ENCODE measurements around the gene DKC1. TPM values are rescaled to one million over a fixed set of nuclear protein-coding genes. Genes with fewer than 3 reads are reported as not detected.

Gene DKC1
- total and polyA plus RNA-seq, 8 donors, result 5.8 to 113 (median 26.1) TPM

- Histone ChIP-seq H3K4me3 (no peak overlapping the region), H3K4me1 (peaks cover 0 to 19% (median 2%) of the 10 kb centered on the region in 4 donors), H3K27me3 (no peaks in the 10 kb centered on the region), H3K36me3 (no peaks in the 10 kb centered on the region), H3K27ac (no peak overlapping the region), H3K9me3 (no peaks in the 10 kb centered on the region)
- no peak for DNase-seq
- intact Hi-C loops (cut with DNase I; ENCODE audit: low total_unique reads), result no loop called here
- 68 to 75% (median 72%) methylated on average over 7 of the region's 7 CpGs for WGBS, 5 donors
- no peak for TF ChIP-seq CTCF (IDR thresholded peaks at IDR 0.05)
- no peak for TF ChIP-seq POLR2A (IDR thresholded peaks at IDR 0.05)
- TF ChIP-seq EP300 (IDR thresholded peaks at IDR 0.05), result no peak
- TF ChIP-seq POLR2AphosphoS5 (IDR thresholded peaks at IDR 0.05), result no peak
These were observed 30.6 kb downstream of the DKC1 start for GRCh38 chrX:154793084-154793795.

- Histone ChIP-seq H3K4me3 (no peak overlapping the region), H3K27ac (no peak overlapping the region), H3K4me1 (peaks cover 8 to 27% (median 15%) of the 10 kb centered on the region in 4 donors), H3K27me3 (no peaks in the 10 kb centered on the region), H3K36me3 (no peaks in the 10 kb centered on the region), H3K9me3 (no peaks in the 10 kb centered on the region)
- TF ChIP-seq EP300 (IDR thresholded peaks at IDR 0.05) (no peak), POLR2AphosphoS5 (IDR thresholded peaks at IDR 0.05) (no peak), CTCF (IDR thresholded peaks at IDR 0.05) (no peak), POLR2A (IDR thresholded peaks at IDR 0.05) (no peak)
- 57 to 92% (median 82%) methylated on average over 2 of the region's 2 CpGs for WGBS, 5 donors
- intact Hi-C loops (cut with DNase I; ENCODE audit: low total_unique reads), result no loop called here
- no peak for DNase-seq
These were observed 32.4 kb downstream of the DKC1 start for GRCh38 chrX:154795016-154795415.

- Histone ChIP-seq H3K9me3 (no peaks in the 10 kb centered on the region), H3K27ac (no peak overlapping the region), H3K4me1 (peaks cover 11 to 25% (median 20%) of the 10 kb centered on the region in 4 donors), H3K4me3 (no peak overlapping the region), H3K27me3 (no peaks in the 10 kb centered on the region), H3K36me3 (no peaks in the 10 kb centered on the region)
- DNase-seq, result no peak
- intact Hi-C loops (cut with DNase I; ENCODE audit: low total_unique reads), result no loop called here
- TF ChIP-seq CTCF (IDR thresholded peaks at IDR 0.05) (no peak), POLR2A (IDR thresholded peaks at IDR 0.05) (no peak), POLR2AphosphoS5 (IDR thresholded peaks at IDR 0.05) (no peak), EP300 (IDR thresholded peaks at IDR 0.05) (no peak)
- WGBS, 5 donors, result 59 to 81% (median 76%) methylated on average over 6 of the region's 6 CpGs
These were observed 34.3 kb downstream of the DKC1 start for GRCh38 chrX:154797006-154797405.

GRCh38 chrX:154799556-154800348 lies 37.1 kb downstream of the DKC1 start:
- intact Hi-C loops (cut with DNase I; ENCODE audit: low total_unique reads), result no loop called here
- Histone ChIP-seq H3K4me1 (peaks cover 11 to 31% (median 23%) of the 10 kb centered on the region in 4 donors), H3K9me3 (no peaks in the 10 kb centered on the region), H3K27me3 (peaks cover 0 to 4% (median 0%) of the 10 kb centered on the region in 3 donors), H3K36me3 (no peaks in the 10 kb centered on the region), H3K27ac (peak overlapping the region in 3 of 5 donors; percentile 50 to 75 (median 67)), H3K4me3 (no peak overlapping the region)
- DNase-seq, result peak; percentile 62 to 75
- WGBS, 5 donors, result 20 to 33% (median 22%) methylated on average over 4 to 9 of the region's 9 CpGs
- TF ChIP-seq CTCF (IDR thresholded peaks at IDR 0.05) (no peak), EP300 (IDR thresholded peaks at IDR 0.05) (no peak), POLR2A (IDR thresholded peaks at IDR 0.05) (no peak), POLR2AphosphoS5 (IDR thresholded peaks at IDR 0.05) (no peak)
